IPS-NIHi7 (cell line): ENCODE measurements around the gene ALK.
A peak's percentile ranks its signal among the peaks of the same experiment; 100 is the strongest.

Experiments
- DNase-seq: peaks from one replicate; pipeline ENCODE4 v3.0.0; 2012; ENCODE audit warnings: mixed read lengths; ENCODE audit errors: extremely low spot score

ALK gene

GRCh38 chr2:29718076-29718686, 203.2 kb downstream of the ALK start:
- no peak for DNase-seq

- no peak for DNase-seq
These were observed 205.7 kb downstream of the ALK start for GRCh38 chr2:29715655-29716054.

- DNase-seq: peak; percentile 20
These were observed 207.1 kb downstream of the ALK start for GRCh38 chr2:29714333-29714732.

- no peak for DNase-seq
These were observed 215.1 kb downstream of the ALK start for GRCh38 chr2:29706171-29706720.

GRCh38 chr2:29705616-29706015, 215.8 kb downstream of the ALK start:
- no peak for DNase-seq

- DNase-seq: no peak
These were observed 218.1 kb downstream of the ALK start for GRCh38 chr2:29703336-29703735.

- DNase-seq: no peak
These were observed 219.1 kb downstream of the ALK start for GRCh38 chr2:29702276-29702675.

GRCh38 chr2:29700560-29700959, 220.8 kb downstream of the ALK start:
- no peak for DNase-seq

- DNase-seq: no peak
These were observed 222.3 kb downstream of the ALK start for GRCh38 chr2:29699045-29699444.

- no peak for DNase-seq
These were observed 223.2 kb downstream of the ALK start for GRCh38 chr2:29698216-29698615.

GRCh38 chr2:29697715-29698114, 223.7 kb downstream of the ALK start:
- no peak for DNase-seq

- DNase-seq: no peak
These were observed 224.2 kb downstream of the ALK start for GRCh38 chr2:29697181-29697580.

- no peak for DNase-seq
These were observed 226.6 kb downstream of the ALK start for GRCh38 chr2:29694741-29695140.

GRCh38 chr2:29691391-29691950, 229.9 kb downstream of the ALK start:
- DNase-seq: no peak

GRCh38 chr2:29689666-29690065, 231.7 kb downstream of the ALK start:
- DNase-seq: no peak

GRCh38 chr2:29688429-29688828, 233.0 kb downstream of the ALK start:
- no peak for DNase-seq

- no peak for DNase-seq
These were observed 234.3 kb downstream of the ALK start for GRCh38 chr2:29687121-29687520.

GRCh38 chr2:29676886-29677453, 244.4 kb downstream of the ALK start:
- DNase-seq: no peak

- DNase-seq: no peak
These were observed 256.8 kb downstream of the ALK start for GRCh38 chr2:29664578-29664977.

GRCh38 chr2:29663268-29663667, 258.1 kb downstream of the ALK start:
- no peak for DNase-seq

GRCh38 chr2:29662861-29663260, 258.5 kb downstream of the ALK start:
- DNase-seq: no peak

- DNase-seq: no peak
These were observed 261.2 kb downstream of the ALK start for GRCh38 chr2:29660201-29660600.

GRCh38 chr2:29659178-29659577, 262.2 kb downstream of the ALK start:
- no peak for DNase-seq
